HCT116 (cell line): ENCODE data around the gene USP43. TPM values are rescaled to one million over a fixed set of nuclear protein-coding genes. Genes with fewer than 3 reads are reported as not detected.

Source experiments
- ATAC-seq: fragments of 200-7000 bp; cut with Tn5 transposase; 2 replicates; pipeline ENCODE4 v1.9.1; 2020; ENCODE audit warnings: mild to moderate bottlenecking, moderate library complexity
- BruUV-seq: library from RNA; stranded (reverse); fragments of 400-500 nt; replicated peaks from 2 replicates; lab custom pipeline; 2021; lab: Mats Ljungman, UMichigan
- CTCF ChIA-PET: fragments of 300-600 bp; sonication (Branson Sonifier 250); formaldehyde crosslinking; loops from one replicate; lab custom pipeline; 2021; ENCODE audit warnings: antibody characterized with exemption; lab: Charles Lee
- POLR2A ChIA-PET: fragments of 300-600, 350-600 bp; sonication (Branson Sonifier 250); formaldehyde crosslinking; loops from one replicate; lab custom pipeline; 2021; ENCODE audit warnings: antibody characterized with exemption; lab: Charles Lee
- RAD21 ChIA-PET, 2 experiments: fragments of 300-600 bp; sonication (Branson Sonifier 250); formaldehyde crosslinking; loops; one replicate each; lab custom pipeline; 2023; ENCODE audit warnings: low total read pairs in 2 of 2; ENCODE audit not compliant: uncharacterized antibody in 2 of 2, unreplicated experiment in 2 of 2, low non-redundant PET in 1 of 2; lab: Charles Lee
- DNase-seq: peaks from one replicate; pipeline ENCODE4 v3.0.0-alpha.2; 2010; ENCODE audit warnings: low read depth, low spot score
- H2AFZ ChIP-seq: fragments of 200-600 bp; shearing (Covaris generic), sonication (generic); 2 replicates; pipeline ENCODE4 v1.6.1; 2017; ENCODE audit warnings: low read depth, mixed run types, mixed read lengths, antibody characterized with exemption, low read length; ENCODE audit not compliant: poor library complexity, severe bottlenecking
- H3K27ac ChIP-seq: 2 replicates; pipeline ENCODE4 v1.5.1; 2012; ENCODE audit warnings: low read depth, low read length
- H3K27me3 ChIP-seq: fragments of 200-600 bp; sonication (generic); 2 replicates; pipeline ENCODE4 v1.6.1; 2016; ENCODE audit warnings: mixed run types, low read length, mixed read lengths; ENCODE audit not compliant: insufficient read depth
- H3K36me3 ChIP-seq, 2 experiments: fragments of 200-500 bp in 1 of 2; fragments of 200-600 bp in 1 of 2; sonication (Bioruptor generic) in 1 of 2; sonication (generic) in 1 of 2; 2 replicates each; pipeline versions ENCODE4 v1.5.1 to v1.6.1; 2014 to 2016; ENCODE audit warnings: low read length in 2 of 2, inconsistent platforms in 1 of 2, mixed read lengths in 1 of 2, mixed run types in 1 of 2; ENCODE audit not compliant: insufficient read depth in 2 of 2, control insufficient read depth in 1 of 2
- H3K4me1 ChIP-seq, 2 experiments: fragments of 200-600 bp in 1 of 2; sonication (generic) in 1 of 2; 2 replicates each; pipeline versions ENCODE4 v1.5.1 to v1.6.1; 2012 to 2017; ENCODE audit warnings: low read length in 2 of 2, inconsistent platforms in 1 of 2, mild to moderate bottlenecking in 1 of 2, mixed read lengths in 1 of 2, mixed run types in 1 of 2, moderate library complexity in 1 of 2; ENCODE audit not compliant: insufficient read depth in 2 of 2, control insufficient read depth in 1 of 2
- H3K4me2 ChIP-seq: fragments of 200-600 bp; sonication (generic); 2 replicates; pipeline ENCODE4 v1.6.1; 2017; ENCODE audit warnings: mixed run types, low read length, mixed read lengths
- H3K4me3 ChIP-seq, 2 experiments: fragments of 200-600 bp in 1 of 2; sonication (generic) in 1 of 2; replicated peaks in 1 of 2; 2 replicates each; pipeline ENCODE4 v1.5.1; 2011 to 2016; ENCODE audit warnings: low read length in 2 of 2, control low read depth in 1 of 2, low read depth in 1 of 2, mild to moderate bottlenecking in 1 of 2, mixed read lengths in 1 of 2, mixed run types in 1 of 2
- H3K79me2 ChIP-seq: fragments of 200-600 bp; sonication (generic); 2 replicates; pipeline ENCODE4 v1.6.1; 2017; ENCODE audit warnings: mild to moderate bottlenecking, mixed run types, low read length, moderate library complexity, mixed read lengths; ENCODE audit not compliant: insufficient read depth
- H3K9ac ChIP-seq: fragments of 200-600 bp; sonication (generic); 2 replicates; pipeline ENCODE4 v1.6.1; 2016; ENCODE audit warnings: low read length, mixed read lengths
- H3K9me2 ChIP-seq: fragments of 200-600 bp; sonication (generic), shearing (Covaris generic); 2 replicates; pipeline ENCODE4 v1.6.1; 2017; ENCODE audit warnings: mixed run types, mild to moderate bottlenecking, moderate library complexity; ENCODE audit not compliant: insufficient read depth
- H3K9me3 ChIP-seq, 2 experiments: fragments of 200-500 bp in 1 of 2; fragments of 200-600 bp in 1 of 2; sonication (Bioruptor generic) in 1 of 2; sonication (generic) in 1 of 2; 2 replicates each; pipeline ENCODE4 v1.6.1; 2014 to 2017; ENCODE audit warnings: low read length in 2 of 2, mixed read lengths in 2 of 2, inconsistent platforms in 1 of 2, low read depth in 1 of 2, mild to moderate bottlenecking in 1 of 2, mixed run types in 1 of 2, moderate library complexity in 1 of 2; ENCODE audit not compliant: control insufficient read depth in 1 of 2, insufficient read depth in 1 of 2
- H4K20me1 ChIP-seq: fragments of 200-600 bp; sonication (generic), shearing (Covaris generic); 2 replicates; pipeline ENCODE4 v1.6.1; 2017; ENCODE audit warnings: mixed run types, mild to moderate bottlenecking, moderate library complexity; ENCODE audit not compliant: insufficient read depth
- ATF3 ChIP-seq: IDR thresholded peaks from 2 replicates; pipeline ENCODE4 v1.6.1; 2012
- CEBPB ChIP-seq: IDR thresholded peaks from 2 replicates; pipeline ENCODE4 v1.6.1; 2012; ENCODE audit warnings: low read depth
- CTCF ChIP-seq, 3 experiments: fragments of 200-600 bp in 1 of 3; sonication (generic) in 1 of 3; IDR thresholded peaks in 2 of 3; conservative IDR thresholded peaks in 1 of 3; 2 replicates each; pipeline ENCODE4 v1.5.1; 2012 to 2017; ENCODE audit warnings: low read depth in 2 of 3, low read length in 2 of 3, antibody characterized with exemption in 1 of 3, borderline replicate concordance in 1 of 3, control low read depth in 1 of 3, mild to moderate bottlenecking in 1 of 3, mixed read lengths in 1 of 3, mixed run types in 1 of 3, moderate library complexity in 1 of 3; ENCODE audit not compliant: insufficient read depth in 1 of 3
- ELF1 ChIP-seq: IDR thresholded peaks from 2 replicates; pipeline ENCODE4 v1.6.1; 2012; ENCODE audit warnings: low read depth, borderline replicate concordance
- EZH2 ChIP-seq: fragments of 200-600 bp; sonication (generic); IDR thresholded peaks from 2 replicates; pipeline ENCODE4 v1.6.1; 2017; ENCODE audit warnings: antibody characterized with exemption, mixed run types
- EZH2phosphoT487 ChIP-seq: fragments of 200-600 bp; IDR thresholded peaks from 2 replicates; pipeline ENCODE4 v1.6.1; 2018; ENCODE audit warnings: antibody characterized with exemption, borderline replicate concordance
- JUND ChIP-seq: IDR thresholded peaks from 2 replicates; pipeline ENCODE4 v1.6.1; 2012
- MAX ChIP-seq: IDR thresholded peaks from 2 replicates; pipeline ENCODE4 v1.6.1; 2012
- REST ChIP-seq: IDR thresholded peaks from 2 replicates; pipeline ENCODE4 v1.6.1; 2012; ENCODE audit warnings: low read depth
- SIN3A ChIP-seq: IDR thresholded peaks from 2 replicates; pipeline ENCODE4 v1.6.1; 2012; ENCODE audit warnings: low read depth
- SP1 ChIP-seq: IDR thresholded peaks from 2 replicates; pipeline ENCODE4 v1.6.1; 2012; ENCODE audit warnings: low read depth
- SRF ChIP-seq: IDR thresholded peaks from 2 replicates; pipeline ENCODE4 v1.6.1; 2012; ENCODE audit warnings: low read depth
- YY1 ChIP-seq: IDR thresholded peaks from 2 replicates; pipeline ENCODE4 v1.6.1; 2011; ENCODE audit warnings: low read length, low read depth, moderate library complexity, mild to moderate bottlenecking; ENCODE audit not compliant: insufficient replicate concordance; ENCODE audit errors: extremely low read depth
- ZBTB33 ChIP-seq: IDR thresholded peaks from 2 replicates; pipeline ENCODE4 v1.6.1; 2011; ENCODE audit warnings: mild to moderate bottlenecking, low read length, moderate library complexity; ENCODE audit not compliant: insufficient replicate concordance; ENCODE audit errors: extremely low read depth
- ZFX ChIP-seq: fragments of 450-650 bp; IDR thresholded peaks from 2 replicates; pipeline ENCODE4 v1.6.1; 2017
- ZNF274 ChIP-seq: fragments of 200-500 bp; sonication (Bioruptor generic); IDR thresholded peaks from 2 replicates; pipeline ENCODE4 v1.6.1; 2014; ENCODE audit warnings: mild to moderate bottlenecking, low read depth, low read length, inconsistent platforms
- intact Hi-C: fragments of 100-400 bp; cut with micrococcal nuclease; formaldehyde crosslinking; loops from 2 replicates; pipeline ENCODE4 v1.10.0; 2022
- total RNA-seq: library from RNA; stranded (reverse); gene quantifications from one replicate; pipeline ENCODE4 v1.2.1, GENCODE V29; 2021; ENCODE audit not compliant: unreplicated experiment

Gene USP43
- total RNA-seq, 1 experiment from 2014 or later = 8.0 TPM

- Histone ChIP-seq H3K9me3 (no peaks in the 10 kb centered on the region), H3K4me3 (no peak overlapping the region), H3K9ac (no peak overlapping the region), H3K79me2 (no peaks in the 10 kb centered on the region), H3K27me3 (no peaks in the 10 kb centered on the region), H4K20me1 (no peaks in the 10 kb centered on the region), H3K36me3 (no peaks in the 10 kb centered on the region), H3K4me2 (no peak overlapping the region), H3K9me2 (no peaks in the 10 kb centered on the region), H3K27ac (no peak overlapping the region), H3K4me1 (no peaks in the 10 kb centered on the region), H2AFZ (no peak overlapping the region)
- ATAC-seq = no peak
- ChIA-PET POLR2A (no interaction called here), CTCF (no interaction called here), RAD21 (no interaction called here)
- TF ChIP-seq ELF1 = no peak
- TF ChIP-seq SRF = no peak
- no peak for TF ChIP-seq JUND
- TF ChIP-seq YY1 = no peak
- TF ChIP-seq ZBTB33 = no peak
- no peak for TF ChIP-seq ATF3
- TF ChIP-seq CTCF (IDR thresholded peaks at IDR 0.05 in 2 of 3, conservative IDR thresholded peaks at IDR 0.05 in 1 of 3; ENCODE audit: borderline replicate concordance in 1 of 3, insufficient read depth in 1 of 3, low read depth in 2 of 3, low read length in 2 of 3) = no peak
- no peak for TF ChIP-seq EZH2phosphoT487
- TF ChIP-seq MAX = no peak
- TF ChIP-seq ZFX = no peak
- TF ChIP-seq ZNF274 = no peak
- TF ChIP-seq SIN3A = no peak
- no peak for TF ChIP-seq REST
- TF ChIP-seq SP1 = no peak
- no peak for TF ChIP-seq CEBPB
- TF ChIP-seq EZH2 = no peak
- no peak for DNase-seq
- no TSS peak for BruUV-seq
- intact Hi-C loops = no loop called here
Measured at GRCh38 chr17:9612006-9612405, 33.3 kb upstream of the USP43 start.
